ENCODE measurements around the gene CPEB2. TPM values are rescaled to one million over a fixed set of nuclear protein-coding genes. Genes with fewer than 3 reads are reported as not detected.

The CPEB2 gene
- total RNA-seq, 1 experiment from 2014 or later = 3.3 TPM

GRCh38 chr4:15109600-15109999 lies 107.3 kb downstream of the CPEB2 start:
- TF ChIP-seq RELA (CRISPR knock-in tag; IDR thresholded peaks at IDR 0.05; ENCODE audit: borderline replicate concordance) (no peak), FOXP1 (CRISPR knock-in tag; IDR thresholded peaks at IDR 0.05; ENCODE audit: borderline replicate concordance) (no peak), ELF4 (CRISPR knock-in tag; IDR thresholded peaks at IDR 0.05; ENCODE audit: low read depth) (no peak), FOXJ3 (CRISPR knock-in tag; IDR thresholded peaks at IDR 0.05; ENCODE audit: borderline replicate concordance) (no peak), ZNF425 (CRISPR knock-in tag; conservative IDR thresholded peaks at IDR 0.05) (no peak)
- TF ChIP-seq, protein P1, sequence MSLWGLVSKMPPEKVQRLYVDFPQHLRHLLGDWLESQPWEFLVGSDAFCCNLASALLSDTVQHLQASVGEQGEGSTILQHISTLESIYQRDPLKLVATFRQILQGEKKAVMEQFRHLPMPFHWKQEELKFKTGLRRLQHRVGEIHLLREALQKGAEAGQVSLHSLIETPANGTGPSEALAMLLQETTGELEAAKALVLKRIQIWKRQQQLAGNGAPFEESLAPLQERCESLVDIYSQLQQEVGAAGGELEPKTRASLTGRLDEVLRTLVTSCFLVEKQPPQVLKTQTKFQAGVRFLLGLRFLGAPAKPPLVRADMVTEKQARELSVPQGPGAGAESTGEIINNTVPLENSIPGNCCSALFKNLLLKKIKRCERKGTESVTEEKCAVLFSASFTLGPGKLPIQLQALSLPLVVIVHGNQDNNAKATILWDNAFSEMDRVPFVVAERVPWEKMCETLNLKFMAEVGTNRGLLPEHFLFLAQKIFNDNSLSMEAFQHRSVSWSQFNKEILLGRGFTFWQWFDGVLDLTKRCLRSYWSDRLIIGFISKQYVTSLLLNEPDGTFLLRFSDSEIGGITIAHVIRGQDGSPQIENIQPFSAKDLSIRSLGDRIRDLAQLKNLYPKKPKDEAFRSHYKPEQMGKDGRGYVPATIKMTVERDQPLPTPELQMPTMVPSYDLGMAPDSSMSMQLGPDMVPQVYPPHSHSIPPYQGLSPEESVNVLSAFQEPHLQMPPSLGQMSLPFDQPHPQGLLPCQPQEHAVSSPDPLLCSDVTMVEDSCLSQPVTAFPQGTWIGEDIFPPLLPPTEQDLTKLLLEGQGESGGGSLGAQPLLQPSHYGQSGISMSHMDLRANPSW (CRISPR knock-in tag; conservative IDR thresholded peaks at IDR 0.05; ENCODE audit: low read depth) = no peak
- TF ChIP-seq, protein P2, sequence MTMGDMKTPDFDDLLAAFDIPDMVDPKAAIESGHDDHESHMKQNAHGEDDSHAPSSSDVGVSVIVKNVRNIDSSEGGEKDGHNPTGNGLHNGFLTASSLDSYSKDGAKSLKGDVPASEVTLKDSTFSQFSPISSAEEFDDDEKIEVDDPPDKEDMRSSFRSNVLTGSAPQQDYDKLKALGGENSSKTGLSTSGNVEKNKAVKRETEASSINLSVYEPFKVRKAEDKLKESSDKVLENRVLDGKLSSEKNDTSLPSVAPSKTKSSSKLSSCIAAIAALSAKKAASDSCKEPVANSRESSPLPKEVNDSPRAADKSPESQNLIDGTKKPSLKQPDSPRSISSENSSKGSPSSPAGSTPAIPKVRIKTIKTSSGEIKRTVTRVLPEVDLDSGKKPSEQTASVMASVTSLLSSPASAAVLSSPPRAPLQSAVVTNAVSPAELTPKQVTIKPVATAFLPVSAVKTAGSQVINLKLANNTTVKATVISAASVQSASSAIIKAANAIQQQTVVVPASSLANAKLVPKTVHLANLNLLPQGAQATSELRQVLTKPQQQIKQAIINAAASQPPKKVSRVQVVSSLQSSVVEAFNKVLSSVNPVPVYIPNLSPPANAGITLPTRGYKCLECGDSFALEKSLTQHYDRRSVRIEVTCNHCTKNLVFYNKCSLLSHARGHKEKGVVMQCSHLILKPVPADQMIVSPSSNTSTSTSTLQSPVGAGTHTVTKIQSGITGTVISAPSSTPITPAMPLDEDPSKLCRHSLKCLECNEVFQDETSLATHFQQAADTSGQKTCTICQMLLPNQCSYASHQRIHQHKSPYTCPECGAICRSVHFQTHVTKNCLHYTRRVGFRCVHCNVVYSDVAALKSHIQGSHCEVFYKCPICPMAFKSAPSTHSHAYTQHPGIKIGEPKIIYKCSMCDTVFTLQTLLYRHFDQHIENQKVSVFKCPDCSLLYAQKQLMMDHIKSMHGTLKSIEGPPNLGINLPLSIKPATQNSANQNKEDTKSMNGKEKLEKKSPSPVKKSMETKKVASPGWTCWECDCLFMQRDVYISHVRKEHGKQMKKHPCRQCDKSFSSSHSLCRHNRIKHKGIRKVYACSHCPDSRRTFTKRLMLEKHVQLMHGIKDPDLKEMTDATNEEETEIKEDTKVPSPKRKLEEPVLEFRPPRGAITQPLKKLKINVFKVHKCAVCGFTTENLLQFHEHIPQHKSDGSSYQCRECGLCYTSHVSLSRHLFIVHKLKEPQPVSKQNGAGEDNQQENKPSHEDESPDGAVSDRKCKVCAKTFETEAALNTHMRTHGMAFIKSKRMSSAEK (CRISPR knock-in tag; IDR thresholded peaks at IDR 0.05; ENCODE audit: borderline replicate concordance) = no peak
- ATAC-seq (no peak), DNase-seq (ENCODE audit: low spot score) (no peak)
- POLR2A ChIA-PET = no interaction called here
- Mint-ChIP-seq H3K36me3 (no peaks in the 10 kb centered on the region), H3K4me1 (no peaks in the 10 kb centered on the region), H3K4me3 (no peak overlapping the region), H3K27ac (no peak overlapping the region), H3K27me3 (ENCODE audit: low read depth) (no peaks in the 10 kb centered on the region), H3K9me3 (no peaks in the 10 kb centered on the region)
- CTCF ChIA-PET = interaction anchor here (1.4 kb wide), 1 partner anchor 89 kb away, joined by 3 read pairs; no protein-coding TSS in a partner anchor

DNA sequence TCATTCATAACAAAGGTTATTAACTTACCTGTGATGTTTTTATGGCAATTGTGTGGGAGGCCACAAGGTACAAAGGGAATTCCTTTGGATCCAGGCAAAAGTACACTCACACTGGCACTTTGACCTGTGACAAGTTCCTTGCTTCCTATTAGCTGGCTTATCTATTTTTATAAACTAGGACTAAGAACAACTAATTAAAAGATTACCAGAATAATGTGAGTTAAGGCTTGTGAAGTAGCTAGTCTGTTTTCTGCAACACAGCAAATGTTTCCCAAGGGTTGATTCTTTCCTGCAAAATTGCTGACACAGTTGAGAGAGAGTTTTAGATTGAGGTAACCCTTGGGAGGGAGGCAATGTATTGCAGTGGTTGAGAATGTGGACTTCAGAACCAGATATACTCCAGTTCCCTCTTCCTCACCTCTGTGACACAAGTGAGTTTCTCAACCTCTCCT lies 107.9 kb downstream of the CPEB2 start:
- Mint-ChIP-seq H3K4me3 (no peak overlapping the region), H3K36me3 (no peaks in the 10 kb centered on the region)
- CTCF ChIA-PET = interaction anchor here (0.7 to 1.4 kb wide), 2 partner anchors 19 to 88 kb away, joined by 3 read pairs; no protein-coding TSS in a partner anchor

More for the DNA sequence above, 107.9 kb downstream of the CPEB2 start:
- DNase-seq (ENCODE audit: low spot score) (no peak), ATAC-seq (no peak)
- POLR2A ChIA-PET = no interaction called here
- Mint-ChIP-seq H3K27ac (no peak overlapping the region), H3K9me3 (no peaks in the 10 kb centered on the region; the same call in 1 of the 2 replicates), H3K27me3 (ENCODE audit: low read depth) (no peaks in the 10 kb centered on the region; the same call in 1 of the 2 replicates), H3K4me1 (no peaks in the 10 kb centered on the region)
- TF ChIP-seq, protein P3, sequence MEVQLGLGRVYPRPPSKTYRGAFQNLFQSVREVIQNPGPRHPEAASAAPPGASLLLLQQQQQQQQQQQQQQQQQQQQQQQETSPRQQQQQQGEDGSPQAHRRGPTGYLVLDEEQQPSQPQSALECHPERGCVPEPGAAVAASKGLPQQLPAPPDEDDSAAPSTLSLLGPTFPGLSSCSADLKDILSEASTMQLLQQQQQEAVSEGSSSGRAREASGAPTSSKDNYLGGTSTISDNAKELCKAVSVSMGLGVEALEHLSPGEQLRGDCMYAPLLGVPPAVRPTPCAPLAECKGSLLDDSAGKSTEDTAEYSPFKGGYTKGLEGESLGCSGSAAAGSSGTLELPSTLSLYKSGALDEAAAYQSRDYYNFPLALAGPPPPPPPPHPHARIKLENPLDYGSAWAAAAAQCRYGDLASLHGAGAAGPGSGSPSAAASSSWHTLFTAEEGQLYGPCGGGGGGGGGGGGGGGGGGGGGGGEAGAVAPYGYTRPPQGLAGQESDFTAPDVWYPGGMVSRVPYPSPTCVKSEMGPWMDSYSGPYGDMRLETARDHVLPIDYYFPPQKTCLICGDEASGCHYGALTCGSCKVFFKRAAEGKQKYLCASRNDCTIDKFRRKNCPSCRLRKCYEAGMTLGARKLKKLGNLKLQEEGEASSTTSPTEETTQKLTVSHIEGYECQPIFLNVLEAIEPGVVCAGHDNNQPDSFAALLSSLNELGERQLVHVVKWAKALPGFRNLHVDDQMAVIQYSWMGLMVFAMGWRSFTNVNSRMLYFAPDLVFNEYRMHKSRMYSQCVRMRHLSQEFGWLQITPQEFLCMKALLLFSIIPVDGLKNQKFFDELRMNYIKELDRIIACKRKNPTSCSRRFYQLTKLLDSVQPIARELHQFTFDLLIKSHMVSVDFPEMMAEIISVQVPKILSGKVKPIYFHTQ (CRISPR knock-in tag; IDR thresholded peaks at IDR 0.05) = no peak
